AG04450 (cell line): ENCODE data around the gene HEXIM1. TPM values are rescaled to one million over a fixed set of nuclear protein-coding genes. Genes with fewer than 3 reads are reported as not detected.

Source experiments
- CTCF ChIA-PET: fragments of 300-600, 350-600 bp; formaldehyde crosslinking; extraction: SDS; loops from one replicate; lab custom pipeline; 2022; ENCODE audit warnings: antibody characterized with exemption, inconsistent platforms; lab: Charles Lee
- POLR2A ChIA-PET: fragments of 350-600 bp; formaldehyde crosslinking; extraction: SDS; loops from one replicate; lab custom pipeline; 2021; ENCODE audit warnings: antibody characterized with exemption, inconsistent platforms; lab: Yijun Ruan, JAX
- DNase-seq: peaks from one replicate; pipeline ENCODE4 v3.0.0-alpha.2; 2011; ENCODE audit warnings: low read depth, low spot score
- H3K27ac ChIP-seq: one replicate; pipeline ENCODE4 v1.5.1; 2012; ENCODE audit warnings: low read depth, low read length, control low read depth
- H3K27me3 ChIP-seq: one replicate; pipeline ENCODE4 v1.6.0; 2012; ENCODE audit warnings: low read length; ENCODE audit not compliant: control insufficient read depth, insufficient read depth
- H3K4me3 ChIP-seq: 2 replicates; pipeline ENCODE4 v1.5.1; 2011; ENCODE audit warnings: mild to moderate bottlenecking, low read depth, low read length, control low read depth
- H3K9me3 ChIP-seq: 2 replicates; pipeline ENCODE4 v1.5.1; 2012; ENCODE audit warnings: low read length; ENCODE audit not compliant: control insufficient read depth, insufficient read depth
- polyA plus RNA-seq: library from polyadenylated mRNA; depleted of rRNA; stranded (reverse); fragments of >200 nt; gene quantifications from 2 replicates; pipeline ENCODE4 v1.2.3, GENCODE V29; 2011; rRNA removed
- small RNA-seq: library from RNA; depleted of rRNA; stranded (forward); fragments of <200 nt; gene quantifications from one replicate; pipeline ENCODE3, GENCODE V24; 2012; ENCODE audit warnings: low read depth; ENCODE audit not compliant: insufficient read length
- TF ChIP-seq, protein P1 (sequence below): IDR thresholded peaks from 2 replicates; pipeline ENCODE4 v1.5.1; 2011; ENCODE audit warnings: low read depth, low read length, control low read depth, inconsistent platforms

HEXIM1 gene
- polyA plus RNA-seq, 1 experiment: 13.2 TPM

DNA sequence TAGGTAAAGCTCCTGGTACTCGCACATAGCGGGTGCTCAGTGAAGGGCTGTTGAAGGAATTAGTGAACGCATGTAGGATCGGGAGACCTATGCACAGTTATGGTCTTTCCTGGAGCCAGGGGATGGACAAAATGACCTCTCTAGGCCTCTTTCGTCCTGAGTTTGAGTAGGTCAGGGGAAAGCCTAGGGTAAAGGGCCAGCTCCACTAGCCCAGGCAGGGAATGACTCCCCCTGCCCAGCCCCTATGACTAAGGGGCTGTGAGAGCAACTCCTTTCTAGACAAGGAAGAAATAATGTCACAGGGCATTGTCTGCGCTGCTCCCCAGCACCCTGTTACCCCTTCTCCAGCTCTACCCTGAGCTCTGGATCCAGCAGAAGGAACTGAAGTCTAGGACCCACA is 48.8 kb downstream of the HEXIM1 start:
- Histone ChIP-seq H3K4me3 (no peak overlapping the region), H3K27me3 (no peaks in the 10 kb centered on the region), H3K27ac (no peak overlapping the region), H3K9me3 (no peaks in the 10 kb centered on the region; the same call in 1 of the 2 replicates)
- no peak for DNase-seq
- CTCF ChIA-PET: interaction anchor here (0.6 to 11.9 kb wide), 32 partner anchors 8 to 290 kb away, joined by 3 to 420 read pairs (median 4); partner anchors contain the start of genes ACBD4, HEXIM1, HEXIM2 and MAP3K14
- POLR2A ChIA-PET: interaction anchor here (0.7 to 4.1 kb wide), 7 partner anchors 21 to 136 kb away, joined by 3 to 104 read pairs (median 4); partner anchors contain the start of genes ACBD4, HEXIM1 and HEXIM2
- TF ChIP-seq, protein P1, sequence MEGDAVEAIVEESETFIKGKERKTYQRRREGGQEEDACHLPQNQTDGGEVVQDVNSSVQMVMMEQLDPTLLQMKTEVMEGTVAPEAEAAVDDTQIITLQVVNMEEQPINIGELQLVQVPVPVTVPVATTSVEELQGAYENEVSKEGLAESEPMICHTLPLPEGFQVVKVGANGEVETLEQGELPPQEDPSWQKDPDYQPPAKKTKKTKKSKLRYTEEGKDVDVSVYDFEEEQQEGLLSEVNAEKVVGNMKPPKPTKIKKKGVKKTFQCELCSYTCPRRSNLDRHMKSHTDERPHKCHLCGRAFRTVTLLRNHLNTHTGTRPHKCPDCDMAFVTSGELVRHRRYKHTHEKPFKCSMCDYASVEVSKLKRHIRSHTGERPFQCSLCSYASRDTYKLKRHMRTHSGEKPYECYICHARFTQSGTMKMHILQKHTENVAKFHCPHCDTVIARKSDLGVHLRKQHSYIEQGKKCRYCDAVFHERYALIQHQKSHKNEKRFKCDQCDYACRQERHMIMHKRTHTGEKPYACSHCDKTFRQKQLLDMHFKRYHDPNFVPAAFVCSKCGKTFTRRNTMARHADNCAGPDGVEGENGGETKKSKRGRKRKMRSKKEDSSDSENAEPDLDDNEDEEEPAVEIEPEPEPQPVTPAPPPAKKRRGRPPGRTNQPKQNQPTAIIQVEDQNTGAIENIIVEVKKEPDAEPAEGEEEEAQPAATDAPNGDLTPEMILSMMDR: no peak

DNA sequence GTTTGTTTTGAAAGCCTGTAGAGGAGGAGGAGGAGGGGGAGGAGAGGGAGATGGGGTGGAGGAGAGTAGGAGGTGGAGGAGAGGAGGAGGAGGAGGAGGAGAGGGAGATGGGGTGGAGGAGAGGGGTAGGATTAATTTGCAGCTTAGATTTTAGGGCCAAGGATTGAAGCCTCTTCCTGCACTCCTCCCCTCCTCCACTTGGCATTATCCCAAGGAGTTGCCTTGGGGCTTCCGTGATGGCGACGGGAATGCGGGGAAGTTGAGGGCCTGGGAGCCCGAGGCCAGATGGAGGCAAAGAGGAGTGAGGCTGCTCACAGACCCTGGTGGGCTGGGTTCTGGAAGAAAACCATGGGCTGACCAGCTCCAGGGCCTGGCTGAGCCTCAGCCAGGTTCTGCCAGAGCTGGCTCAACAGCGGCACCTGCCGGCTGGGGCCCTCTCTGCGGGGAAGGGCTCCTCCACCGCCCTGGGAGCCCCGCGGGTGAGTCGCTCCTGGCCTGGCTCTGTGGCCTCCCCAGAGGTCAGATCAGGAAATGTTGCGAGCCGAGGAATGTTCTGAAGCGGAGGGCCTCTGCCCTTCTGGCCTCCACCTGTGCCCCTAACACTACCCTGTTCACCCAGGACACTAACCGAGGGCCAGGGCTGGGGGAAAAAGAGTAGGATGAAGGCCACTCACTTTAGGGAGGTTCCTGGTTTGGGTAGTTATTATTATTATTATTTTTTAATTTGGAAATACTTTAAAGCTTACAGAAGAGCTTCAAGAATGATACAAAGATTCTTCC is 49.5 kb downstream of the HEXIM1 start:
- no peaks in the 10 kb centered on the region; the same call in 1 of the 2 replicates for H3K9me3 ChIP-seq
- ChIA-PET POLR2A (interaction anchor here (0.7 to 4.1 kb wide), 7 partner anchors 21 to 135 kb away, joined by 3 to 104 read pairs (median 4); partner anchors contain the start of genes ACBD4, HEXIM1 and HEXIM2), CTCF (interaction anchor here (0.6 to 11.9 kb wide), 46 partner anchors 9 to 290 kb away, joined by 3 to 420 read pairs (median 4); partner anchors contain the start of genes ACBD4, HEXIM1, HEXIM2 and MAP3K14)
- peak; percentile 72 for DNase-seq
- H3K27me3 ChIP-seq: no peaks in the 10 kb centered on the region
- H3K27ac ChIP-seq: peak overlapping the region; percentile 2
- TF ChIP-seq, protein P1: peak; percentile 99
- no peak overlapping the region; the same call in 1 of the 2 replicates for H3K4me3 ChIP-seq

DNA sequence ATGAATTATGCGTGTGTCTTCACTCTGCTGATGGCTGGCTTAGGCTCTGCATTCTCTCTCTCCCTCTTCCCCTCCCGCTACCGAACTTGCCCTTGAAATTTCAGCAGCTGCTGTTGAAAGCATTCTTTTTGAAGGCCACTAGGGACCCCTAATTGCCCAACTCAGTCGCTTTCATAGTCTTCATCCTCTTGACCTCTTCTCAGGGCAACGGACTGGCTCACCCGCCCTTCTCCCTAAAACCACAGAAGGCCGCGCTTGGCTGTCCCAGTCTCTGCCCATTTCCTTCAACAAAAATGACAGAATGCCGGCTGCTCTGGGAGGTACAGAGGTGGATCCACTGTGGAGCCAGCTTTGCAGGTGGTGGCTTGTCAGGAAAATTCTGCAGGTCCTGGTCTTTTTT is 52.4 kb downstream of the HEXIM1 start:
- Histone ChIP-seq H3K27ac (no peak overlapping the region), H3K27me3 (no peaks in the 10 kb centered on the region), H3K4me3 (no peak overlapping the region), H3K9me3 (no peaks in the 10 kb centered on the region; the same call in 1 of the 2 replicates)
- DNase-seq: no peak
- TF ChIP-seq, protein P1: no peak
- ChIA-PET POLR2A (interaction anchor here (1.7 kb wide), 1 partner anchor 52 kb away, joined by 10 read pairs; the partner anchor contains the start of gene HEXIM1), CTCF (interaction anchor here (1.2 to 11.9 kb wide), 2 partner anchors 50 to 64 kb away, joined by 3 to 420 read pairs; partner anchors contain the start of gene ACBD4)

DNA sequence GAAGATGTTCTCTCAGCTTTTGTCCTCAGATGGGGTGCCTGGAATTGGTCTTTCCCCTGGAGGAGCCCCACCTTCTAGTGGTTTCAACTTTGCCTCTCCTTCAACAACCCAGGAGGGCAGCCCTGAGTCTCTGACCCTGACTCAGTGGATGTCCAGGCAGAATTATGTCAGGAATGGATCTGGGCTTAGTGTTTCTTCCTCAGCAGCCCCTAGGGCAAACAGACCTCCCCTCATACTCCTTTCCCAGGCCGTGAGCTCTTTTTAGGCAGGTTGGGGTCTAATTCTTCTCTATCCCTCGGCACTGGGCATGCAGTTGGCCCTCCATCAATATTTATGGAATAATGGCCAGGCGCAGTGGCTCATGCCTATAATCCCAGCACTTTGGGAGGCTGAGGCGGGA is 53.2 kb downstream of the HEXIM1 start:
- ChIA-PET CTCF (interaction anchor here (0.5 to 11.9 kb wide), 4 partner anchors 51 to 323 kb away, joined by 3 to 420 read pairs (median 3); partner anchors contain the start of gene ACBD4), POLR2A (interaction anchor here (0.6 to 1.7 kb wide), 2 partner anchors 47 to 53 kb away, joined by 3 to 10 read pairs; partner anchors contain the start of gene HEXIM1)
- Histone ChIP-seq H3K27ac (no peak overlapping the region), H3K27me3 (no peaks in the 10 kb centered on the region), H3K9me3 (no peaks in the 10 kb centered on the region; the same call in 1 of the 2 replicates), H3K4me3 (no peak overlapping the region)
- TF ChIP-seq, protein P1: no peak
- DNase-seq: no peak

Small RNA genes lying within 50 kb of the gene (small RNA-seq; reads per million reads assigned to genes)
- gene MIR6784: not detected

Other genes starting within 250 kb of the HEXIM1 start
- gene EFTUD2, start 249.0 kb upstream of the HEXIM1 start, polyA plus RNA-seq: 123 and 147 TPM in 2 replicates
- gene GFAP, start 233.0 kb upstream of the HEXIM1 start, polyA plus RNA-seq: 0.40 and 0.46 TPM in 2 replicates
- 2.4 and 2.6 TPM in 2 replicates for gene KIF18B, start 200.7 kb upstream of the HEXIM1 start, polyA plus RNA-seq
- 1.9 and 2.2 TPM in 2 replicates for gene C1QL1, start 180.2 kb upstream of the HEXIM1 start, polyA plus RNA-seq
- 21.8 and 29.1 TPM in 2 replicates for gene DCAKD, start 96.8 kb upstream of the HEXIM1 start, polyA plus RNA-seq
- 60.6 and 63.6 TPM in 2 replicates for gene NMT1, start 87.2 kb upstream of the HEXIM1 start, polyA plus RNA-seq
- 28.2 and 42.3 TPM in 2 replicates for gene PLCD3, start 16.0 kb upstream of the HEXIM1 start, polyA plus RNA-seq
- 4.0 and 4.7 TPM in 2 replicates for gene ACBD4, start 12.8 kb upstream of the HEXIM1 start, polyA plus RNA-seq
- 4.2 and 4.5 TPM in 2 replicates for gene HEXIM2, start 13.4 kb downstream of the HEXIM1 start, polyA plus RNA-seq
- gene FMNL1, start 73.4 kb downstream of the HEXIM1 start, polyA plus RNA-seq: 1.1 and 1.8 TPM in 2 replicates
- not detected in 2 replicates for gene SPATA32, start 113.6 kb downstream of the HEXIM1 start, polyA plus RNA-seq
- gene MAP3K14, start 168.5 kb downstream of the HEXIM1 start, polyA plus RNA-seq: 4.9 and 6.6 TPM in 2 replicates